GM19467 (cell line): ENCODE measurements around the gene METTL9.
"Not testable (repeated sequence)": the region's sequence is repeated elsewhere in the genome, so short reads cannot be mapped to it uniquely, and the experiment has no call there.

ENCODE experiments used
- ATAC-seq: cut with Tn5 transposase; IDR thresholded peaks from one replicate; pipeline ENCODE4 v1.9.1; 2021; ENCODE audit warnings: mild to moderate bottlenecking, moderate library complexity; ENCODE audit not compliant: unreplicated experiment

The METTL9 gene

DNA sequence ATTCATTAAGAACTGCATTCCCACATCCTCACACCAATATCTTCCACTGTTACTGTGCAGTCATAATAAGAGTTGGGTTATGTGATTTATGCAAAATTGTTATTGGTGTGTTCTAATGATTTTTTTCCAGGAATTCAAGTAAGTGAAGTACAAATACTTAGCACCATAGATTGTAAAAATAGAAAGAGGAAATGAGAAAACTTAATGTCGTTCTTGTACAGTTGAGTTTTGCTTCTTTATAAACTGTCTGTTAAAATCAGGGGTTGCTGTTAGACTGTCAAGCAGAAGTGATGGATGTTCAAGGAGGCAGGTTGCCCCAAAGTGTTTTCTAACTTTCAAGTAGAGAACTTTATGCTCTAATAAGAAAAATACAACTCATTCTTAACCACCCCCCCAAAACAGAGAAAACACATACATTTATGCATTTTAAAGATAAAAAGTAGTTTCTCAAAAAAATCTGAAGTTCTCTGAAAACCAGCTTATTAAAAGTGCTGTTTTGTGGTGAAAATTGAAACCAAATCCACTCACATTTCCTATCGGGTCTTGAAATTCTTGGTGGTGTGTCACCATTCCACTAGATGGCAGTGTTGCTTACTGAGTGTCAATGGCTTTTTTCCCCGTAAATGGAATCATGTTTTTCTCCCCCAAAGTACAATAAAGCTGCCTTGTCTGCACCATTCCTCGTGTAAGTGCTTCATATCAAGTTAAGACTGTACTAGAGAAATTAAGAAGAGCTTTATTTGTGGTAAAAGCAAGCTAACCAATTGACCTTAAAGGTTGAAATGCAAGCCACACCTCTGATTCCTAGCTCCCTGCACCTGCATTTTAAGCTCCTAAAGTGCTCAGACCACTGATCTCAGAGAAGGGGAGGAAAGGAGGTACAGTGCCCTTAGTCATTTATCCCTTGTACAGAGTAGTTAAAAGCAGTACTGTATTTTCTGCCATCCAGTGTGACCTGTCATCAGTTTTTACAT, 57.7 kb downstream of the METTL9 start:
- no peak for ATAC-seq

DNA sequence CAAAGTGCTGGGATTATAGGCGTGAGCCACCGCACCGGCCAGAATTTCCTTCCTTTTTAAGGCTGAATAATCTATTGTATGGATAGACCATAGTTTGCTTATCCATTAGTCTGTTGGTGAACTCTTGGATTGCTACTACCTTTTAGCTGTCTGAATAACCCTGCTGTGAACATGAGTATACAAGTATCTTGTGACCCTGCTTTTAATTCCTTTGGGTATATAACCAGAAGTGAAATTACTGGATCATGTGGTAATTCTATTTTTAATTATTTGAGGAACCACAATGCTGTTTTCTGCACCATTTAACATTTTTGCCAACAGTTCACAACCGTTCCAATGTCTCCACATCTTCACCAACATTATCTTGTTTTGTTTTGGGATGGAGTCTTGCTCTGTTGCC, 59.7 kb downstream of the METTL9 start:
- ATAC-seq: no peak

DNA sequence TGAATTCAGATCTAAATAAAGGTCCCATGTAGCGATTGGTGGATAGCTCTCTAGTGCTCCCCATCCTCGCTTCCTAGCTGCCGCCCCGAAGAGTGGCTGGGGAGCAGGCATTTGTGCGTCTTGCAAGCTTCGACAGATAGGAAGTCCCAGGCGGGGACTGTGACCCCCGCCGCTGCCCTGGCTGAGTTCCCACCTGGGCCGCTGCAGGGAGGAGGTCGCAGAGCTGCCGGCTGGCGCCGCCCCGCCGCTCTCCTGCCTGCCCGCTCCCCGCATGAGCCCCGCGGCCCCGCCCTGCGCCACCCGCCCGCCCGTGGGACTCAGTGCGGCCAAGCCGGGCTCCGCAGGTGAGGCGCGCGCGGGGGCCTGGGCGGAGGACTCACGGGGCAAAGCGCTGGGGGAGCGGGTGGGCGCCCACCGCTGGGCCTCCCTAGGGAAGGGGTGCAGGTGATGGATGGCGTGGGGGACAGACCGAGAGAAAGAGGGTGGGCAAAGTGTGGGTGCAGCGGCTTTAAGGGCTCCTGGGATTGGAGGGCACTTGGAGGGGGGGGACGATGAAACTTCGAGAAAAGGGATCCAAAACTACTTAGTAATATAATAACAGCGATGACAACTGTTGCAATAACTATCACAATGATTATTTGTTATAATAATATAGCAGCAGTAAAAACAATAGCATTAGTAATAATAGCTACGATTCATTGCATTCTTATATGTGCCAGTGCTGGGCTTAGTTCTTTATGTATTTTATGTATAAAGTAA, 64.7 kb downstream of the METTL9 start, which contains the start of gene OTOA:
TSS of gene OTOA (plus strand) at position 80 of the 759 bp plus-strand sequence. CDS start 14,547 bp downstream, outside the sequence.
- ATAC-seq: no peak

- no peak for ATAC-seq
These were observed 65.6 kb downstream of the METTL9 start for GRCh38 chr16:21664801-21665492.

DNA sequence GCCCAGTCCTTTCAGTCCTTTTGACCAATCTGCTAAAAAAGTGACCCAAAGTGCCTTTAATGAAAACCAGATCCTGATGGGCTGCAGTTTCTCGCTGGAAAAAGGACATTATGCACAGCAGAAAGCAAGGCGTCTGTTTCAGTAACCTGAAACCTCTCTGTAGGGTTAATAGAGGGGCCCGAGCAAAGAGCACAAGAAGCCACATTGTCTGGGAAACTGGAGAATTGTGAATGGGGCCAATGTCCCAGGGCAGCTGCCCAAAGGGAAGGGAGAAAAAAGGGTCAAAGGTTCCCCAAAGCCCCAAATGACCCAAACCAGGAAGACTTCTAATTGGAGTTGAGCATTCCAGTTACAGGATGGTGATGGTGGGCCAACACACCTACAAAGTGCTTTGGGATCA, 67.4 kb downstream of the METTL9 start:
- no peak for ATAC-seq

- ATAC-seq: no peak
These were observed 68.2 kb downstream of the METTL9 start for GRCh38 chr16:21667575-21667974.

DNA sequence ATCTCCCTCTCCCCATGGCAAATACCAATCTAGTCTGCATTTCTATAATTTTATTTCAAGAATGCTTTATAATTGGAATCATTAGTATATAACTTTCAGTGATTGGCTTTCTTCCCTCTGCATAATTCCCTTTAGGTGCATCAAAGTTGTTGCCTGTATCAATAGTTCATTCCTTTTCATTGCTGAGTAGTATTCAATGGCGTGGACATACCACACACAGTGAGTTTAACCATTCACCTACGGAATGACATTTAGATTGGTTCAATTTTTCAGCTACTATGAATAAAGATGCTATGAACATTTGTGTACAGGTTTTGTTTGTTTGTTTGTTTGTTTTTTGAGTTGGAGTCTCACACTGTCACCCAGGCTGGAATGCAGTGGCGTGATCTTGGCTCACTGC, 74.1 kb downstream of the METTL9 start:
- ATAC-seq: no peak

DNA sequence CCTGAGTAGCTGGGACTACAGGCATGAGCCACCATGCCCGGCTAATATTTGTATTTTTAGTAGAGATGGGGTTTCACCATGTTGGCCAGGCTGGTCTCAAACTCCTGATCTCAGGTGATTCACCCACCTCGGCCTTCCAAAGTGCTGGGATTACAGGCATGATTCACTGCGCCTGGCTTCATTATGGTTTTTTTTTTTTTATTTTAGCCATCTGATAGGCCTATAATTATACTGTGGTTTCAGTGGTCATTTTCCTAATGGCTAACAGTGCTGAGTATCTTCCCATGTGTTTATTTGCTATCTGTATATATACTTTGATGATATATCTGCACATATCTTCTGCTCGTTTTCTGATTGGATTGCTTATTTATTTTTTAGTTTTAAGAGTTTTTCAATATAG, 75.1 kb downstream of the METTL9 start:
- not testable (repeated sequence) for ATAC-seq

DNA sequence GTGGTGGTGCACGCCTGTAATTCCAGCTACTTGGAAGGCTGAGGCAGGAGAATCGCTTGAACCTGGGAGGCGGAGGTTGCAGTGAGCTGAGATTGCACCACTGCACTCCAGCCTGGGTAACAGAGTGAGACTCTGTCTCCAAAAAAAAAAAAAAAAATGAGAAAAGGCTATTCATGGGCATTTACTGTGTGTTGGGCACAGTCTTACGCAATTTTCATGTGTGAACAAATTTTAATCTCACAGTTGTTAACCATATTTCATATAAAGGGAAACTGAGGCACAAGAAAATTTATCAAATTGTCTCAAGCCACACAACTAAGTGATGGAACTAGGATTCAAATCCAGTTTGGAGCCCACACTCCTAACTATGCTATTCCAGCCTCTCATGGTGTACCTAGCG, 81.3 kb downstream of the METTL9 start:
- not testable (repeated sequence) for ATAC-seq

DNA sequence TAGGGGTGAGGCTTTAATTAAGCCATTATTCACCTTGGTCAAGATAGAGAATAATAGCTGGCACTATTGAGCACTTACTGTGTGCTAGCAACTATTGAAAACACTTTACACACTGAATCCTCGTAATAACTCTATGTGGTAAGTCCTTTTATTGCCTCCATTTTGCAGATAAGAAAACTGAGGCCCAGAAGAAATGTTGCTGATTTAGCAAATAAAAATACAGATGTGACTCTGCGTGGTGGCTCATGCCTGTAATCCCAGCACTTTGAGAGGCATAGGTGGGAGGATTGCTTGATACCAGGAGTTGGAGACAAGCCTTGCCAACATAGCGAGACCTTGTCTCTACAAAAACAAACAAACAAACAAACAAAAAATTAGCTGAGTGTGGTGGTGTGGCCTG, 83.8 kb downstream of the METTL9 start:
- ATAC-seq: no peak

DNA sequence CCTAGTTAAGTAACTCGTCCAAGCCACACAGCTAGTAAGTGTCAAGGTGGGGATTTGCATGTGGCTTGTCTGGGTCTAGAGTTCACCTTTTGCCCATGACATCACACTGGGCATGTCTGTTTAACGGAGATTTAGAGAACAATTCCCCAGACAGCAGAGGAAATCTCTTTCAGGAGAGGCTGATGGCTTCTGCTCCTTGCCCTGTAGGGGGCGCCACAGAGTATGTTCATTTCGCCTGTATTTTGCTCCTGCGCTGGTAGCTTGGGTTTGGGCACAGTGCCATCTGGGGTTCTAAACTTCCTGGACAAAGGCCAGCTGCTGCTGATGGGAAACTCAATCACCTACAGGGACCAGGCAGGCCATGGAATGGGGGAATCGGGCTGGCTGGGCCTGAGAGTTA, 84.8 kb downstream of the METTL9 start:
- no peak for ATAC-seq

DNA sequence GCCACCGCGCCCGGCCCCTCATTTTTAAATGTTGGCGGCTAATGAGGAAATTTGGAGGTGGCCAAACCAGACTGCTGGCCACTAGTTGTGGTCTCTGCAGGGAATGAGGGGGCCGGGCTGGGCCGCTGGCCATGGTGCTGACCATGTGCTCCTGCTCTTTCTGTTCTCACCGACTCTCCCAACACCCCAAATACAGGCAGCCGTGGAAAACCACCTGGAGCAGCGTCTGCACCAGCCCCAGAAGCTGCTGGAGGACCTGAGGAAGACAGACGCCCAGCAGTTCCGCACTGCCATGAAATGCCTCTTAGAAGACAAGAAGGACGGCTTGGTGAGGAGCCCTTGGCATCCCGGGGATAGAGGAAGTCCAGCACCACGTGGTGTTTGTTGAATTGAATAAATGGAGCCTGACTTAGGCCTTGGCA, 85.7 kb downstream of the METTL9 start:
- ATAC-seq: no peak

DNA sequence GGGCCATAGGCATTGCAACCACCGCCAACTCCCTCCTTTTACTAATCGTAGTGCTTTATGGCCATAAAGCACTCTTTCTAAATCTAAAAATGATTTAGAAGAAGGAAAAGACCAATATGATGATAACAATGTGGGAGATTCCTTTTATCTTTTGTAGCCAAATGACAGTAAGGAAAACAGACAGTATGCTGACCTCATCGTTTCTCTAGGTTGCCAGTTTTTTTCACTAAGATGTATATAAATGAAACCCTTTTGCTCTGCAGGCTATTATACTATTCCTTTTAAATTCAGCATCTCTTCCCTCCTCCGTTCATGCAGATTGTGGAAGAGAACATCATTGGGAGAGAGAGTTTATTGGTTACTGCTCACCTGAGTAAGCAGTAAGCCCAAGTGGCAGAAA, 89.7 kb downstream of the METTL9 start:
- ATAC-seq: no peak

- ATAC-seq: not testable (repeated sequence)
These were observed 91.6 kb downstream of the METTL9 start for GRCh38 chr16:21690967-21691366.

GRCh38 chr16:21694609-21695008, 95.2 kb downstream of the METTL9 start:
- no peak for ATAC-seq

GRCh38 chr16:21697032-21697431, 97.7 kb downstream of the METTL9 start:
- no peak for ATAC-seq

GRCh38 chr16:21698169-21699032, 99.0 kb downstream of the METTL9 start:
- no peak for ATAC-seq

DNA sequence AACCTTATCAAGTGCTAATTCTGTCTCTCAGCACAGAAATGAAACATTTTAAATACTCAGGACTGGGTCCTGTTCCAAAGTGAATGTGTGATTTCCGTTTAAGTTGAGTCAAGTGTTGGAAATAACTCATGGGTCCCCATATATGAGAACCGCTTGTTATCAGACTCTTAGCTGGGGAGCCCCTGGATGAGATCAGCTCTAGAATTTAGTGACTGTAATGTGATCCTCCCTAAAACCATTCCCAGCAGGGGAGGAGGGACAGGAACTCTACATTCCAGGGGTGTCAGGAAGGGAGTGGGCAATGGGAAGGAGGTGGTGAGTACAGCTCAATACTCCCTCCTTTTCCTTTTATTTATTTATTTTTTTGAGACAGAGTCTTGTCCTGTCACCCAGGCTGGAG, 101.9 kb downstream of the METTL9 start:
- no peak for ATAC-seq

GRCh38 chr16:21702276-21702675, 102.9 kb downstream of the METTL9 start:
- ATAC-seq: no peak

DNA sequence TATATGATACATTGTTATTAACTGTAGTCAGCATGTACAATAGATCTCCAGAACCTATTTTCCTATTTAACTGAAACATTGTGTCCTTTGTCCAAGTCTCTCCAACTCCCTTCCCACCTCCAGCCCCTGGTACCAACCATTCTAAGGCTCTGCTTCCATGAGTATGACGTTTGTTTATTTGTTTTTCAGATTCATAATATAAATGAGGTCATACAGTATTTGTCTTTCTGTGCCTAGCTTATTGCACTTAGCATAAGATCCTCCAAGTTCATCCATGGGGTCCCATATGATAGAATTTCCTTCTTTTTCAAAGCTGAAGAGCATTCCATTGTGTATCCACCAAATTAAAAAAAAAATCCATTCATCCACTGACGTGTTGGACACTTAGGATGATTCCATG, 103.8 kb downstream of the METTL9 start:
- ATAC-seq: no peak
